ENCODE results near the gene SMARCD3. TPM values are rescaled to one million over a fixed set of nuclear protein-coding genes. Genes with fewer than 3 reads are reported as not detected.

Gene SMARCD3
- total and polyA plus RNA-seq, 2 of the 4 experiments (the other 2 are of a cell fraction) = 37.5 to 48.5 TPM

DNA sequence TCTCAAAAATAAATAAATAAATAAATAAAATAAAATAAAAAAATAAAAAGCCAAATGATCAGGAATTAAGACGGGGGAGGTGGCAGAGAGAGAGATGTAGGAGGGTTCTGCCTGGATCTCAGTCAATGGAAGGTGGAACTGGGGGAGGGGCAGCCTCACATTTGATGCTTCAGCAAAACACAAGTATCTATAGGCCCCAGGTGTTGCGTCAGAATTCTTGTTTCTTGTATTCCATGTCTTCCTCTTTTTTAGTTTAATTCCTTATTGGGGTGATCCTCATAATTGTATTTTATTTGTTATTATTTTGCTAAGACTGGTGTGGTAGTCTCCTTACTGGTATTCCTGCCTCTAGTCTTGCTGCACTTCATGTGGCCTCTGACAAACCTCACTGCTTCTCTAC lies 41.4 kb upstream of the SMARCD3 start:
- Histone ChIP-seq H3K4me2 (ENCODE audit: low read depth, low read length) (no peak overlapping the region), H3K27ac (ENCODE audit: insufficient read depth, low read length) (no peak overlapping the region), H3K23ac (ENCODE audit: low read depth, low read length) (no peak overlapping the region), H4K20me1 (ENCODE audit: insufficient read depth, low read length) (no peaks in the 10 kb centered on the region), H3K4me3 (ENCODE audit: insufficient read depth, low read depth, low read length) (no peak overlapping the region), H3K9ac (ENCODE audit: low read depth, low read length) (no peak overlapping the region), H4K8ac (ENCODE audit: low read depth in 2 of 2, low read length in 2 of 2) (no peak overlapping the region), H4K91ac (ENCODE audit: insufficient read depth, low read depth, low read length) (no peak overlapping the region), H3K9me3 (ENCODE audit: control insufficient read depth, insufficient read depth, low read length) (no peaks in the 10 kb centered on the region; the same call in 1 of the 2 replicates), H3K9me1 (ENCODE audit: insufficient read depth, low read length) (no peaks in the 10 kb centered on the region), H3K4me1 (ENCODE audit: control insufficient read depth, insufficient read depth, low read length) (no peaks in the 10 kb centered on the region), H2BK15ac (ENCODE audit: low read depth, low read length) (no peak overlapping the region), H2AK9ac (replicated peaks; ENCODE audit: low read depth, low read length, poor library complexity) (no peak overlapping the region), H2BK120ac (ENCODE audit: low read depth, low read length) (no peak overlapping the region), H2AK5ac (ENCODE audit: low read depth, low read length) (no peak overlapping the region), H3K4ac (ENCODE audit: low read depth, low read length) (no peak overlapping the region), H3K56ac (ENCODE audit: extremely low read depth, insufficient read depth, low read length) (no peak overlapping the region), H4K5ac (ENCODE audit: low read depth, low read length) (no peak overlapping the region), H2AFZ (replicated peaks; ENCODE audit: low read length, poor library complexity) (no peak overlapping the region), H3K79me1 (ENCODE audit: low read depth in 1 of 2, low read length in 2 of 2) (no peaks in the 10 kb centered on the region), H3K18ac (ENCODE audit: low read depth, low read length) (no peak overlapping the region), H3K36me3 (ENCODE audit: control insufficient read depth, insufficient read depth, low read length) (no peaks in the 10 kb centered on the region), H3K27me3 (ENCODE audit: control insufficient read depth, insufficient read depth, low read length) (peaks cover 43% of the 10 kb centered on the region), H3K14ac (replicated peaks; ENCODE audit: low read depth, low read length) (no peak overlapping the region), H2BK5ac (ENCODE audit: low read depth, low read length, poor library complexity, severe bottlenecking) (no peak overlapping the region), H2BK20ac (ENCODE audit: low read depth, low read length) (no peak overlapping the region)
- in situ Hi-C loops (cut with MboI; ENCODE audit: low sequenced_read_pairs) = no loop called here
- ChIA-PET POLR2A (ENCODE audit: unreplicated experiment) (no interaction called here), CTCF (no interaction called here)
- WGBS, 2 experiments (ENCODE audit: extremely low coverage in 2 of 2, insufficient read length in 1 of 2) = no CpG with 5 or more reads among the region's 2 CpGs
- ATAC-seq (ENCODE audit: low read depth) = no peak
- TF ChIP-seq MAZ (IDR thresholded peaks at IDR 0.05; ENCODE audit: borderline replicate concordance, low read depth, low read length) = no peak
- DNase-seq = no peak
- dilution Hi-C loops (cut with HindIII; ENCODE audit: low sequenced_read_pairs, unreplicated experiment) = no loop called here
- no TSS peak for BruUV-seq (replicated peaks)
- intact Hi-C loops (cut with micrococcal nuclease) = no loop called here
